Stimulated activated CD4-positive, alpha-beta T cell treated with anti-CD3 and anti-CD28 coated beads, Interleukin-4, amount 100 ng/mL, for 4 hours (primary cell): ENCODE measurements around the gene CCDC157.
A peak's percentile ranks its signal among the peaks of the same experiment; 100 is the strongest.

Experiments
- DNase-seq, 2 experiments: peaks; one replicate each; pipeline ENCODE4 v3.0.0-alpha.2; 2020

The CCDC157 gene

DNA sequence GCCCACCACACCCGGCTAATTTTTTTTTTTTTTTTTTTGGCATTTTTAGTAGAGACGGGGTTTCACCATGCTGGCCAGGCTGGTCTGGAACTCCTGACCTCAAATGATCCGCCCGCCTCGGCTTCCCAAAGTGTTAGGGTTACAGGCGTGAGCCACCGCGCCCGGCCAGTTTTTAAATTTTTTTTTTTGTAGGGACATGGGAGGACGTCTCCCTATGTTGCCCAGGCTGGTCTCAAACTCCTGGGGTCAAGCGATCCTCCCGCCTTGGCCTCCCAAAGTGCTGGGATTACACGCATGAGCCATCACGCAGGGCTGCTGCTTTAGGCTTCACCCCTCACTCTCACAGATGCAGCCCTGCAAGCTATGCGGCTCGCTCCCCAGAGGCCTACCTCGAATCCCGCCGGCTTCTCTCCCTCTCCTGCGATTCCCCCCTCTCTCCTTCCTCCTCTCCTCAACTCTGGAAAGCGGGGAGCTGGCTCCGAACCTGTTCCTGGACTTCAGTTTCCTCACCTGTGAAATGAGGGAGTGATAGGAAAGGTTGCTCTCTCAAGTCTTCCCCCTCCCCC, 926 bp downstream of the CCDC157 start:
- DNase-seq: no peak

DNA sequence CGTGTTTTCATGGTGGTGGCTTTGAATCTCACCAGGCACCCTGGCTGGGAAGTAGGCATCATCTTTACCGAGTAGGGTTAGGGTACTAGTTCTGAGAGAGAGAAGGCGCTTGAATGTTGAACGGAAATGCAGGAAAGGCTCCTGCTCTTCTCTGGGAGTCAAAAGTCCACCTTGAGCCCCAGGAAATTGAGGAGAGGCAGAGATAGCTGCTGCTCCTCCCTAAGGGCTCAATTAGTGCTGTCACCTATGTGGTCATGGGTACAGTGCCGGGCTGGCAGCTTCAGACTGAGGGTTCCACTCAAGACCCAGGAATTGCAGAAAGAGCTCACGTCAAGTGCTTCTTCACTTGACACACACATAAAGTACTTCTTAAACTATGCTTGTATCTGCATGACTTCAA, 1.7 kb downstream of the CCDC157 start:
- DNase-seq: no peak

DNA sequence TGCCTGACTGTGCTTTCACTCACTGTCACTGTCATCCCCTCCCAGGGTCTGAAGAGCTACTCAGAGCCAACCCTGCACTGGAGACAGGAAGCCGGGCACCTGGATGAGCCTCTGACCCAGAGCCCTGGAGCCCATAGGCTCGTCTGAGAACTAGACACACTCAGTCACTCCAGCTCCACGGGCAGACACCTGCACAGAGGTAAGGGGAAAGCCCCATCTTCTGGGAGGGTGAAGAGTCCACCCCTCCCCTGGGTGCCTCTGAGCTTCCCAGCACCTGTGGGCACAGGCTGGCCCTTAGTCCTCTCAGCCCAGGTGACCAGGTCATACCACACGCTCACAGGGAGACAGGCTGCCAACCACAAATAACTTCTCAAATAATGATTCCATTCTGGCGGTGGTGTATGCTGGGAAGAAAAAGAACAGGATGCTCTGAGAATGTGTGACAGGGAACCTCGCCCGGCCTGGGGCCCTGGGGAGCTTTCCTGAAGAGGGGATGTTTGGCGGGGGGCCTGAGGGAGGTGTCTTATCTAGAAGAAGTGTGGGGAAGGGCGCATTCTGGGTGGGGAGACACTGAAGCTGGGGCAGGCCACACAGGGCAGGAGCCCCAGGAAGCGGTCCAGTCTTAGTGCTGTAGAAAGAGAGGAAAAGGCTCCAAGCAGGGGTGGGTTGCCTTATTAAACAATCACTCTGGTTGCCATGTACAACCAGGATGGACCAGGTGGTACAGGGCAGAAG, 5.3 kb downstream of the CCDC157 start:
- no peak for DNase-seq

DNA sequence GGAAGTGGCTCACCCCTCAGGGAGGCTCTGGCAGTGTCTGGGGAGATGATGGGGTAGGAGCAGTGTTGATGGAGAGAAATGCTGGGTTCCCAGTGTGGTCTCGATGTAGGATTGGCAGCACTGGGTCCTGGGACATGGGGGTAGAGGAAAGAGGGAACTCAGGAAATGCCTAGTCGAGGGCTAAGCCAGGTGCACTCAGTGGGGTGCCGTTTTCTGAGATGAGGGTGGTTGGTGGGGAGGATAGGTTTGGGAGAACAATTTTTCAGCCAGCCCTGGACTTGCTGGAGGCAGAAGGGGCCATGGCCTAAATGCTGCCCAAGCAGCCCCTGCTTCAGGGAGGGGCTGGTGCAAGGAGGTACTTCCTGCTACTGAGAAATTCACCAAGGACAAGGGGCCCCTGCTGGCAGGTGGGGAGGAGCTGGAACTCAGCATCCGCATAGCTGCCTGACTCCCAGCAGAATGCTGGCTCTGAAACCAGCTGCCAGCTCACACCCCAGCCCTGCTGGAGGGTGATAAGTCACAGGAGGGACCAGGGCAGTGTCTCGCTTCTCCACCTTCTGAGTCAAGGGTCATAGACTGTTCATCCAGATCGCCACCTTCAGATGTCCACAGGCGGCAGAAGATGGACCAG, 6.0 kb downstream of the CCDC157 start:
- no peak for DNase-seq

DNA sequence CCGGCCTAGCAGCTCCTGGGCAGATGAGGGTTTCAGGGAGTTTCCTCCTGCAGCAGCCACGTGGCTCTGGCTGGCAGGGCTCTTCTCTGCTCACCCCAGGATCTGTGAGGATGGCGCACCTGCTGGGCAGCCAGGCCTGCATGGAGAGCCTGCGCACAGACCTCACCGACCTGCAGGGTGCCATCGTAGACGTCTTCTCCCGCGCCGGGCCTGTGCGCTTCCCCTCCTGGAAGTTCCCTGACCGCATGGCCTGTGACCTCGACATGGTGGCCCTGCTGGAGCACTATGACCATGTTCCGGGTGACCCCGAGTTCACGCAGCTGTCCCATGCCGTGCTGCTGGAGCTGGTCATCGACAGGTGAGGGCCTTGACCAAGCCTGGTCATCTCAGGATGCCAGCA, 9.1 kb downstream of the CCDC157 start:
- DNase-seq: no peak

DNA sequence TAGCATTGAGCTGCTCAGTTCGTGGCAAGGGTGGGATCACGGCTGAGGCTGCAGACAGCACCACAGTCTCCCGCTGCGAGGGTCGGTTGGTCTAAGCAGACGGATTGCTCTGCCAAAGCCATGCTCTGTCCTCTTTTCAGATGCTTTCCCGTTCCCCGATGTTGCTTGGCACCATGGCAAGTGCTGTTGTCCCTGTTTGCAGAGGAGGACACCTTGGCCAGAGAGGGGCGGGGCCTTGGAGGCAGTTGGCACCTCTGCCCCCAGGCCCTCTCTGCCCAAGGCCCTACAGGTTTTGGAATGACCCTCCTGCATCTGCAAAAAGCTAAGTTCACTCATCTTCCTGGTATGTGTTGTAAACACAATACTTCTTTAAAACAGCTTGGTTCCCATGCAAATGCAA, 11.6 kb downstream of the CCDC157 start:
- DNase-seq: no peak

DNA sequence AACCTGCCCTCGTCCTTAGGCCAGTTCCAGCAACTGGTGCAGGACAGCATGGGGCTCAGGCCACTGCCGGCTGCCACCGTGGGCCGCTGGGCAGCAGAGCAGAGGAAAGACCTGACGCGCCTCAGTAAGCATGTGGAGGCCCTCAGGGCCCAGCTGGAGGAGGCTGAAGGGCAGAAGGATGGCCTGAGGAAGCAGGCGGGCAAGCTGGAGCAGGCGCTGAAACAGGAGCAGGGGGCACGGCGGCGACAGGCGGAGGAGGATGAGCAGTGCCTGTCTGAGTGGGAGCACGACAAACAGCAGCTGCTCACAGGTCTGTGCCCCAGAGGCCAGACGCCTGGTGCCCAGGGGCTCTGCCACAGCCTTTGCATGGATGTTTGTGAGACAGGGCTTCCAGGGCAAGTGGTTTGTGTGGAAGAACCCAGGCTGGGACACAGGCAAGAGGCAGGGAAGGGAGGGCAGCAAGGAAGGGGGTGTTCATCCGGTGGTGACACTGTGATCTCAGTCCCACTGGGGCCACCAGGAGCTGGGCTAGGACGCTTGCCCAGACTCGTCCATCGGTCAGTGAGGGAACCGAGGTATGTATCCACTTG, 13.9 kb downstream of the CCDC157 start:
- no peak for DNase-seq

DNA sequence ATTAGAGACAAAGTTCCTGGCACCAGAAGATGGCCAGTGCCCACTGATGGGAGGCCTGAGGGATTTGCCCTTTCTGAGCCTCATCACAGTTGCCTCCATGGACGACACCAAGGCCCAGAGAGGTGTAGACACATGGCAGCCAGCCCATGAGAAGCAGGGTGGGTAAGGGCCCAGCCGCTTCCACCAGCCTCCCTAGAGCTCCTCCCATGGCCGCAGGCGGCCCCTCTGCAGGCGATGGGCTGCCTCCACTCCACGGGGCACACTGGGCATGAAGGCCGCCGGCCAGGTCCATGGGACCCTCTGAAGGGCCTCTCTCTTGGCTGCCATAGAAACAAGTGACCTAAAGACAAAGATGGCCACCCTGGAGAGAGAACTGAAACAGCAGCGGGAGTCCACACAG, 14.5 kb downstream of the CCDC157 start:
- no peak for DNase-seq

DNA sequence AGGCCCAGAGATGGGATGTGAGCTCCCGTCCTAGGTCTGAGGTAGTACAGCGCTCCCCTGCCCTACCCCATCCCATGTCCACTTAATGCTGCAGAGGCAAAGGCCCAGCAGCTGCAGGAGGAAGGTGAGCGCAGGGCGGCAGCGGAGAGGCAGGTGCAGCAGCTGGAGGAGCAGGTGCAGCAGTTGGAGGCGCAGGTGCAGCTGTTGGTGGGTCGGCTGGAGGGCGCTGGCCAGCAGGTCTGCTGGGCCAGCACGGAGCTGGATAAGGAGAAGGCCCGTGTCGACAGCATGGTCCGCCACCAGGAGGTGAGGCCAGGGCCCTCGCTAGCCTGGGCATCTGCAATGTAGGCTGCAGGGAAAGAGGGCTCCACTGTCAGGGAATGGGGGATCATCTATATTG, 15.2 kb downstream of the CCDC157 start:
- no peak for DNase-seq

DNA sequence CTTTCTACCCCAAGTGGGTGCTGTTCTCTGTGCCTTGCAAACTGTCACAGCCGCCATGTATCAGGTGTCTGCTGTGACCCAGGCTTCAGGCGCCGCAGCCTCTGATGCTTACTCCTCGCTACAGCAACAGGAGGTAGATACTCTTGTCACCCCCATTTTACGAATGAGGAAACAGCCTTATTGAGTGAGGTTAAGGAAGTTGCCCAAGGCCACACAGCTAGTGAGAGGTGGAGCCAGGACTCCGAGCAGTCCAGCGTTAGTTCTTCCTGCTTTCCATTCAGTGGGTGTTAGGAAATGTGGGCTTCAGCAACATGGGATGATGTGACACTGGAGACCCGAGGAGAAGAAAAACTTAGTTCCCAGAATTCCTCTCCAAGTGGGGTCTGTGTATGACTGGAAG, 16.1 kb downstream of the CCDC157 start:
- DNase-seq: no peak

DNA sequence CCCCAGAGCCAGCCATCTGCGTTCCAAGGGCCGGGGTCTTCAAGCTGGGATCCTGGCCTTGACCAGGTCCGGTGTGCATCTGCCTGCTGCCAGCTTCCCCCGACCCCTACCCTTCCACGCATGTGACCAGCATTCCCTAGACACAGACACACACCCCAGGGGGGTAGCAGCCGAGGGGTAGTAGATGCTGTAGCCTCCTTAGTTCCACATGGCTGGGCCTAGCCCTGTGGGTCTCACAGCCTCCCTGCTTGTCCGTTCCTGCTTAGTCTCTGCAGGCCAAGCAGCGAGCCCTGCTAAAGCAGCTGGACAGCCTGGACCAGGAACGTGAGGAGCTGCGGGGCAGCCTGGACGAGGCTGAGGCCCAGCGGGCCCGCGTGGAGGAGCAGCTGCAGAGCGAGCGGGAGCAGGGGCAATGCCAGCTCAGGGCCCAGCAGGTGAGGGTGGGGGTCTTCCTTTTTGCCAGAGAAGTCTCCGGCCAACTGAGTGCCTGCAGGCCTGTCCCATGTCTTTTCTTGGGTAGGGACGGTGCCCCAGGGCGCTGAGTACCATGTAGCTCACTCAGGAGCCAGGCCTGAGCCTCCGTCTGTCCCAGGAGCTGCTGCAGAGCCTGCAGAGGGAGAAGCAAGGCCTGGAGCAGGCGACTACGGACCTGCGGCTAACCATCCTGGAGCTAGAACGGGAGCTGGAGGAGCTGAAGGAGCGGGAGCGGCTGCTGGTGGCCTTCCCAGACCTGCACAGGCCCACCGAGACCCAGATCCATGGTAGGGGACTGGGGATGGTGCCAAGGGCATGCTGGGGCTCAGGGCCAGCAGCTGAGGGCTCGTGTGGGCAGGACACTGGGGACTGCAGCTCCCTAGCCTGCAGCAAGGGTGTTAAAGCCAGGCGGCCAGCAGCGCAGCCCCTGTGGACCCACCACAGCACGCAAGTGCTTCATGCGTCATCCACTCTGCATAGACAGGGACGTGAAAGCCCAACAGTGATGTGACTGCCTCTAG, 16.8 kb downstream of the CCDC157 start:
- DNase-seq: no peak

DNA sequence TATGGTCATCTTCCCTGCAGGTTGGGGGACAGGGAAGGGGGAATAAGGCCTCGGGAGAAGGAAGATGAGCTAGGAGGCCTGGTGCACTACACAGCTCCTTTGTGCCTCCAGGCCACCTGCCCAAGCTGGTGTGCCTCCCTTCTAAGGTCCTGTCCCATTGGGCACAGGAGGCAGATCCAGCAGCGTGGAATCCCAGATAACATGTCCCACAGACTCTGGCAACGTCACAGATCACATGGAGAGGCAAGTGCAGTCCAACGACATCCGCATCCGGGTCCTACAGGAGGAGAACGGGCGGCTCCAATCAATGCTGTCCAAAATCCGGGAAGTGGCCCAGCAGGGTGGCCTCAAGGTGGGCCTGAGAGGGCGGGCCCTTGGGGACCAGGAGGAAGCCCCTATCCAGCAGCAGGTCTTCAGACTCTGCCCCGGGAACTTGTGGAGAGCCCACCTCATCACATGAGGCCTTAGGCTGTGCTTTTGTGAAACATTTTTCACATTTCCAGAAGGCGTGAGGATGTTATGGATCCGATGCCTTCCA, 18.6 kb downstream of the CCDC157 start:
- no peak for DNase-seq

DNA sequence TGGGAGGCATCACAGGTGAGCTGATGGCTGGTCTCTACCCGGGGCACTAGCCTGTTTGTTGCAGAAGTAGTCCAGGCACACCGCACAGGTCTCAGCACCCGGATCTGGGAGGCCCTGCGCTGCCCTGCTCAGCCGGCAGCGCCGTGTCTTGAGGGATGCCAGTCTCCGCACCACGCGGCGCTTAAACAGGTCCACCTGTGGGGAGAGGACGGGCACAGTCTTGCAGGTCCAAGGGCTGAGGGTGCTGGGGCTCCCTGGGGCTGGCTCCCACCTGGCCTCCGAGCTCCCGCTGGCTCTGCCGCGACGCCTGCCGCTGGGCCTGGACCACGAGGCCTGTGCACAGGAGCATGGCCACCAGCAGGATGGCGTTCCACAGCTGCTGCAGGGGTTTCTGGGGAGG, 23.2 kb downstream of the CCDC157 start:
- DNase-seq: no peak

DNA sequence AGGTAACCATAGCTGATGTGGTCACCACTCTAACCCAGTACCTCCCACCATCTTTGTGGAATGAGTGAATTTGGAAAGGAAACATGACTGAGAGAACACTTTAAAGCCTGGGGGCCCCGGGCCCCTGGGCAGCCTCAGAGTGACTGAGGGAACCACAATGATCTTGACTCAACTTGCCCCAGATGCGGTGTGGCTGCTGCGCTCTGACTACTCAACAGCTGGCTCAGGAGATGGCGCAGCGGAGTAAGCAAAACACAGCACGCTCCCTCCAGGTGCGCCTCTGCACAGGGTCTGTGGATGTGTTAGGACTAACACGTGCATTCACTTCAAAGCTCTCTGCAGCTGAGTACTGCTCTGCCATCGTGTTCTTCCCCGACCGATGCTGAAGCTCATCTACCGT, 24.5 kb downstream of the CCDC157 start:
- no peak for DNase-seq

DNA sequence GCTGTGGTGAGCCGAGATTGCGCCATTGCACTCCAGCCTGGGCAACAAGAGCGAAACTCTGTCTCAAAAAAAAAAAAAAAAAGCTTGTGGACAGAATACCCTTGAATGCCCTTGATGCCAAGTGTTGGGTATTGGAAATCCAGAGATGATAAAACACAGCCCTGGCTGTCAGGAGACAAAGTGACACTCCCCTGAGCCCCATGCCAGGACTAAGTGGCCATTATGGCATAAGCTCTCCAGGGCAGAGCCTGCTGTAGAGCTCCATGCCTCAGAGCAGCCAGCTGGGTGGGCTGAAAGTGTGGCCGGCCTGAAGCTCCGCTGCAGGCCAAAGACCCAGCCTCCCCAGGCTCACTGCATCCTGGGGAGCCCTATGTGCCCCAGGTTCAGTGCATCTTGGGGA, 25.5 kb downstream of the CCDC157 start:
- no peak for DNase-seq

DNA sequence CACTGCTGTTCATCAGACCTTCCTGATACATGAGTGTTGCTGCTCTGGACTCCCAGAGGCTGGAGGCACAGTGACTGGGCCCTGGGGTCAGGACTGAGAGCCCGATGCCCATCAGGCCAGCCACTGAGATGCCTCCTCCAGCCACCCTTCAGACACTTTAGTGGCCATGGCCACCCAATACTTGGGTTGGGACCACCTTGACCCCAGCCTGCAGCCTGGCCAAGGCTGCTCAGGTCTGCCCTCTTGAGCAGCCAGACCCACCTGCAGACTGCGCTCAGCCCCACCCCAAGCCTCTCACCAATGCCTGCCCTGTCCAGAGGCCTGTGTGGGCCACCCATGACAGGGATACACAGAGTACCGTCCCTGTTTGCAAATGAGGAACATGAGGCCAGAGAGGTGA, 26.3 kb downstream of the CCDC157 start:
- no peak for DNase-seq

DNA sequence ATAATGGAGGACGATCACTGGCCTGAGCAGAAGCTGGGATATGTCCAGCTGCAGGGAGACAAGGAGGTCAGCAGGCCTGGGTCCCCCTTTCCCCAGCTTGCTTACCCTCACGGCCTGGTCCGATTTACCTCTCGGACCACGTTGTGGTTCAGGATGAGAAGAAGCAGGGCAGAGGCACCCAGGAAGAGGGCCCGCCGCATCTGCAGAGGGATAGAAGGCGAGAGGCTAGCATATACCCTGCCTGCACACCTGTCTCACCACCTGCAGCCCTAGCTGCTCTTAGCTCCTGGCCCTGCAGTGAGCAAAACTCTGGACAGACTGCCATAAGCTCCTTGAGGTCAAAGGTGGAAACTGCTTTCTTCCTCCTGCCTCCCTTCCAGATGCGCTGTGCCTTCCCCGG, 29.1 kb downstream of the CCDC157 start:
- DNase-seq: no peak

DNA sequence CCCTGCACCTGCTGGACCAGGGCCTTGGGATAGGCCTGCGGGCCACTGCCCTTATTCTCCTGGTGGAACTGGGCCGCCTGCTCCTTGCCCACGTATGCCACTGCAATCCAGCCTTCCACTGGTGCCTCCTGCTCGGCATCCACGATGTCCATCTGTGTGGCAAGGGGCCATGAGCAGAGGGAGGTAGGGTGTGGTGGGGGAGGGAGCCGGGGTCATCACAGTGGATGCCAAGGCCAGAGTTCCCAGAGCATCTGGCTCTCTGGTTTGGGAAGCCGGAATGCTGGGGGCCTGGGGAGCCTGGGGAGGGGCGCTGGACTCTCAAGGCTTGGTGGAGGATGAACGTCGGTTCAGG, 29.8 kb downstream of the CCDC157 start:
- no peak for DNase-seq

DNA sequence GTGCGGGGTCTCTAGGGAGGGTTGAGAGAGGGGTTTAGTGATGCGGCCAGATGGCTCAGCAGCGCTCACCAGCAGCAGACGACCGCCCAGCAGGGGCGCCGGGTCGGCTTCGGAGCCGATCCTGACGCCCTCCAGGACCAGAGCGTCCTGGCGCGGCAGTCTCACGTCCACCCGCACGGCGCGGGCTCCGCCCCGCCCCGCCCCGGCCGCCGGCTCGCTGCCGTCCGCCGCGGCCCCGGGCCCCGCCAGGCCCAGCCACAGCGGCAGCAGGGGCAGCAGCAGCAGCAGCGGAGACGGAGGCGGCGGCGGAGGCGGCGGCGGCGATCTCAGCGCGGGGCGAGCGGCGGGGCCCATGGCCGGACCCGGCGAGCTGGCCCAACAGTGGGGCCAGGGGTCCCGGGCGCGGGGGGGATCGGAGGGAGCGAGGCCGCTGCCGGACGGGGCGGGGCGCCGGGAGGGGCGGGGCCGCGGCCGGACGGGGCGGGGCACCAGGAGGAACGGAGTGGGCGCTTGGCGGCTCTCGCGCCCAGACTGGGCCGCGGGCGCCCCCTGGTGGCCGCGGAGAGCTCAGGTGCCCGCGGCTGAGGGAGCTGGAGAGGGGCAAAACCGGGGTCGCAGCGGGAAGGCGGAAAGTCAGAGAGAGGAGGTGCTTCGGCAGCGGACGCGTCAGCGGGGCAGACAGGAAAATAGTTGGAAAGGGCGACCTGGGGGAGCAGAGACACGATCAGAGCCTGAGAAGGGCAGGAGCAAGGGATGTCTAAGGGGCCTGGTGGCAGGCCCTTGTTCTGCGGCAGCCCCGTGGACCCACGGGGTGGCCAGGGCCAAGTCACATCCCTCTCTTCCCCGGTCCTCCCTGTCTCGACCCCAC, 30.4 kb downstream of the CCDC157 start, which contains the start of gene RNF215:
Gene RNF215, minus strand, starts transcription at position 452 of the 868 bp plus-strand sequence. Its CDS starts 98 bp downstream, at position 354.
- DNase-seq: peak; percentile 68 to 83

DNA sequence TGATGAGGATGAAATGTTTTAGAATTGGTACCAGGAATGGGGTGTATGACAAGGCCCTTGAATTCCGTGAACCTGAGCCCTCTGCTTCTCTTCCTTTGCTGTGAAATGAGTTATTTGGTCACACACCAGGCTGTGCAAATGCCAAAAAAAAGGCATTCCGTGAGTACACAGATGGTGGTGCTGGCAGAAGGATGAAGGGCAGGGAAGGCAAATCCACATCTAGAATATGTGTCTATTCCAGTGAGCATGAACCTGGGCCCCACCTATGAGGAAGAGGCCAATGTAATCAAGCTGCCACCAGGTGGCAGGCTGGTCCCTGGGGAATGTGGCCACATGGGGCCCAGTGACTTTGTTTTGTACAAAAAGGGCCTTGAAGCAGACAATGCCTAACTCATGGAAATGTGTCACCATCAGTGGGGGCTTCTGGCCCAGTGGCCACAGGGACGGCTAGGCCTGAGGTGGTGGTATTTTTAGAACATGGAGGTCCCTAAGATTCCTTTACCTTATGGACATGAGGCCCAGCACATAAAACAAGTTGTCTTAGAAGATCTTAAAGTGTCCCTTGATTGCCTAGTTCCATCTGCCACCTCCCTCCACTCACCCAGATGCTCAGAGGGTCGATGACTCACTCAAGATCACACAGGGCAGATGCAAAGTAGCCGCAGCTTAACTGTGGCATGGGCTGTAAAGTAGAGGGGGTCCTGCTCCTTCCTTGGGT, 34.3 kb downstream of the CCDC157 start:
- DNase-seq: peak; percentile 74 to 77
